SU-DHL-6 (cell line): ENCODE measurements around the gene AATK.

Experiments
- EZH2phosphoT487 ChIP-seq: fragments of 200-600 bp; sonication (generic), shearing (Covaris generic); conservative IDR thresholded peaks from 2 replicates; pipeline ENCODE4 v1.6.1; 2018; ENCODE audit warnings: mild to moderate bottlenecking, antibody characterized with exemption, low read length, moderate library complexity, mixed read lengths
- TF ChIP-seq, protein P1 (sequence below): fragments of 200-600 bp; sonication (generic); IDR thresholded peaks from one replicate; pipeline ENCODE4 v1.5.1; 2017; ENCODE audit warnings: antibody characterized with exemption, mild to moderate bottlenecking, low read length, moderate library complexity; ENCODE audit not compliant: insufficient read depth, poor library complexity, severe bottlenecking

DNA sequence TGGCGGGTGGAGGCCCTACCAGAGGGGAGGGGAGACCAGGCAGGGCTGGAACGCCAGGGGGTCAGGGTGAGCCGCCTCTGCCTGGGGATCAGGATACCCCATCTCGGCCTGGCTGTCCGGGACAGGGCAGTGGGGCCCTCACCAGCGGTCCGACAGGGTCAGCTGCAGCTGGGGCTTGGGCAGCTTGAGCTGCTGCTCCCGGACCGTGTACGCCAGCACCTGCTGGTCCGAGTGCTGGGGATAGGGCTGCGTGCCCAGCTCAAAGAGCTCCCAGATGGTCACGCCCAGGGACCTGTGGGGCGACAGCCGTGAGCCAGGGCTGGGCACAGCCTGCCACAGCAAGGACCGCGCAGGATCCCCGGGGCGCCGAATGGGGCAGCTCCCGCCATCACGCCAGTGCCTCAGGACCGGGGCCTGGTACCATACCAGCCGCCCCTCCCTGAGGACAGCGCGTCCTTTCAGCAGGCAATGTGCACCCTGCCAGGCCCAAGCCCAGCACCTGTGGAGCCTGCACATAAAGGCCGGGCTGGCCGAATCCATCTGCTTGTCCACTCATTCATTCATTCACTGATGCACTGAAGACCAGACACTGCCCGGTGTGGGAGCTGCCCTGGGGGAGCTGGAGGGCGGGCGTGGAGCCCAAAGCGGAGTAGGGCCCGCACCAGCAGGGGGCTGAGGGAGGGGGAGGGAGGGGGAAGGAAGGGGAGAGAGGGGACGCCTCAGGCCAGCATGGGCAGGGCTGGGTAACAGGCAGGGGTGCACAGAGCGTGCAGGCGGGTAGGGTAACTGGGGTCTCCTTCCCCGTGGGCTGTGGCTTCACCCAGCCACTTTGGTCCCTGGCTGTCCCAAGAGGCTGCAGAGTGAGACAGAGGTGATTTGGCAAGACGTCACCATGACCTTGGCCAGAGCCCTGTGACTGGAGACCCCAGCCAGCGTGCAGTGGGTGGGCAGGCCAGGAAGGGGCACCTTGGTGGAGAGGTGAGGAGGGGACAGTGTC is 42.7 kb downstream of the AATK start:
- TF ChIP-seq, protein P1, sequence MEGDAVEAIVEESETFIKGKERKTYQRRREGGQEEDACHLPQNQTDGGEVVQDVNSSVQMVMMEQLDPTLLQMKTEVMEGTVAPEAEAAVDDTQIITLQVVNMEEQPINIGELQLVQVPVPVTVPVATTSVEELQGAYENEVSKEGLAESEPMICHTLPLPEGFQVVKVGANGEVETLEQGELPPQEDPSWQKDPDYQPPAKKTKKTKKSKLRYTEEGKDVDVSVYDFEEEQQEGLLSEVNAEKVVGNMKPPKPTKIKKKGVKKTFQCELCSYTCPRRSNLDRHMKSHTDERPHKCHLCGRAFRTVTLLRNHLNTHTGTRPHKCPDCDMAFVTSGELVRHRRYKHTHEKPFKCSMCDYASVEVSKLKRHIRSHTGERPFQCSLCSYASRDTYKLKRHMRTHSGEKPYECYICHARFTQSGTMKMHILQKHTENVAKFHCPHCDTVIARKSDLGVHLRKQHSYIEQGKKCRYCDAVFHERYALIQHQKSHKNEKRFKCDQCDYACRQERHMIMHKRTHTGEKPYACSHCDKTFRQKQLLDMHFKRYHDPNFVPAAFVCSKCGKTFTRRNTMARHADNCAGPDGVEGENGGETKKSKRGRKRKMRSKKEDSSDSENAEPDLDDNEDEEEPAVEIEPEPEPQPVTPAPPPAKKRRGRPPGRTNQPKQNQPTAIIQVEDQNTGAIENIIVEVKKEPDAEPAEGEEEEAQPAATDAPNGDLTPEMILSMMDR: no peak
- no peak for TF ChIP-seq EZH2phosphoT487
